Mesothelial cell of epicardium (in vitro differentiated cells): Measurements from ENCODE around the gene DSE. TPM values are rescaled to one million over a fixed set of nuclear protein-coding genes. Genes with fewer than 3 reads are reported as not detected.
"Not testable (repeated sequence)": the region's sequence is repeated elsewhere in the genome, so short reads cannot be mapped to it uniquely, and the experiment has no call there.

Experiments used
- DNase-seq, 2 experiments: peaks; one replicate each; pipeline ENCODE4 v3.0.0; 2021; ENCODE audit warnings: low spot score in 2 of 2; ENCODE audit not compliant: unreplicated experiment in 2 of 2
- H3K27ac Mint-ChIP-seq: 2 replicates; pipeline ENCODE4 v1.8.0; 2021; ENCODE audit warnings: mixed read lengths
- H3K27me3 Mint-ChIP-seq: 2 replicates; pipeline ENCODE4 v1.8.0; 2021; ENCODE audit warnings: low read depth, mixed read lengths
- H3K36me3 Mint-ChIP-seq: 2 replicates; pipeline ENCODE4 v1.8.0; 2021; ENCODE audit warnings: mixed read lengths
- H3K4me1 Mint-ChIP-seq: 2 replicates; pipeline ENCODE4 v1.8.0; 2021; ENCODE audit warnings: mixed read lengths
- H3K4me3 Mint-ChIP-seq: 2 replicates; pipeline ENCODE4 v1.8.0; 2021; ENCODE audit warnings: mild to moderate bottlenecking, moderate library complexity, mixed read lengths
- H3K9me3 Mint-ChIP-seq: 2 replicates; pipeline ENCODE4 v1.8.0; 2021; ENCODE audit warnings: mixed read lengths
- CTCF ChIP-seq: fragments of 200-600 bp; sonication (generic); IDR thresholded peaks from one replicate; pipeline ENCODE4 v1.5.0; 2021; ENCODE audit warnings: antibody characterized with exemption; ENCODE audit not compliant: unreplicated experiment
- total RNA-seq: library from RNA; stranded (reverse); gene quantifications from 3 replicates; pipeline ENCODE4 v1.2.1, GENCODE V29; 2021

DSE gene
- total RNA-seq, 1 donor from 2014 or later, result 70.7 TPM

GRCh38 chr6:116335612-116336215, 35.0 kb upstream of the DSE start:
- Mint-ChIP-seq H3K9me3 (peaks cover 28% of the 10 kb centered on the region), H3K27ac (no peak overlapping the region), H3K4me3 (no peak overlapping the region), H3K27me3 (no peaks in the 10 kb centered on the region), H3K4me1 (no peaks in the 10 kb centered on the region), H3K36me3 (peaks cover 6% of the 10 kb centered on the region)
- no peak for TF ChIP-seq CTCF
- DNase-seq, result no peak

GRCh38 chr6:116338943-116339342, 31.8 kb upstream of the DSE start:
- no peak for TF ChIP-seq CTCF

DNA sequence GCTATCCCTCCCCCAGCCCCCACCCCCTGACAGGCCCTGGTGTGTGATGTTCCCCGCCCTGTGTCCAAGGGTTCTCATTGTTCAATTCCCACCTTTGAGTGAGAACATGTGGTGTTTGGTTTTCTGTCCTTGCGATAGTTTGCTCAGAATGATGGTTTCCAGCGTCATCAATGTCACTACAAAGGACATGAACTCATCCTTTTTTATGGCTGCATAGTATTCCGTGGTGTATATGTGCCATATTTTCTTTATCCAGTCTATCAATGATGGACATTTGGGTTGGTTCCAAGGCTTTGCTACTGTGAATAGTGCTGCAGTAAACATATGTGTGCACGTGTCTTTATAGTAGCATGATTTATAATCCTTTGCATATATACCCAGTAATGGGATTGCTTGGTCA, 30.1 kb upstream of the DSE start:
- H3K4me1 Mint-ChIP-seq, H3K4me3 Mint-ChIP-seq, H3K27me3 Mint-ChIP-seq, DNase-seq, H3K27ac Mint-ChIP-seq: not testable (repeated sequence)
- H3K36me3 Mint-ChIP-seq, result peaks cover 20% of the 10 kb centered on the region
- peaks cover 45% of the 10 kb centered on the region for H3K9me3 Mint-ChIP-seq

More at GRCh38 chr6:116338943-116339342, 31.8 kb upstream of the DSE start:
- peaks cover 20% of the 10 kb centered on the region for H3K36me3 Mint-ChIP-seq
- DNase-seq, result no peak
- H3K27me3 Mint-ChIP-seq, result no peaks in the 10 kb centered on the region
- H3K27ac Mint-ChIP-seq, result no peak overlapping the region
- no peak overlapping the region for H3K4me3 Mint-ChIP-seq
- peaks cover 41% of the 10 kb centered on the region for H3K9me3 Mint-ChIP-seq
- H3K4me1 Mint-ChIP-seq, result no peaks in the 10 kb centered on the region

- no peak overlapping the region for H3K4me3 Mint-ChIP-seq
- H3K9me3 Mint-ChIP-seq, result peaks cover 23% of the 10 kb centered on the region
- H3K36me3 Mint-ChIP-seq, result no peaks in the 10 kb centered on the region
- H3K27me3 Mint-ChIP-seq, result no peaks in the 10 kb centered on the region
- H3K4me1 Mint-ChIP-seq, result peaks cover 19% of the 10 kb centered on the region
- DNase-seq, result no peak
- no peak overlapping the region for H3K27ac Mint-ChIP-seq
- TF ChIP-seq CTCF, result no peak
Observed at GRCh38 chr6:116349216-116349615, 21.5 kb upstream of the DSE start.

DNA sequence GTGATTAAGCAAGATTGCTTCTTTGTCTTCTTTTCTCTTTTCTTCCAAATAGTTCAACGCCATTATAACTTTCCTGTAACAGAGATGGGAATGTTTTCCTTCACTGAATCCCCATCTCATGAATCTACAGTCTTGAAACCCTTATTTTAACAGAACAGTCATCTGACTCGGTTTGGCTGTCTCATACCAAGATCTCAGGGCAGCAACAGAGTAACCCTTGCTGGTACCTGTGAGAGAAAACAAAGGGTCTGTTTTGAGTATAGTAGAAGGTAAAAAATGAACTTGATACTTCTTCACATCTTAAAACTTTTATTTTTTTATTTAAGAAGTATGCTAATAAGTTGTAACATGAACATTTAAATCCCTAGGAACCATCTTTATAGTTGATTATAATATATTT, 19.6 kb upstream of the DSE start:
- Mint-ChIP-seq H3K27me3 (no peaks in the 10 kb centered on the region), H3K4me3 (no peak overlapping the region), H3K4me1 (peaks cover 19% of the 10 kb centered on the region), H3K27ac (no peak overlapping the region), H3K36me3 (no peaks in the 10 kb centered on the region), H3K9me3 (peaks cover 9% of the 10 kb centered on the region)
- TF ChIP-seq CTCF, result no peak
- DNase-seq, result no peak

DNA sequence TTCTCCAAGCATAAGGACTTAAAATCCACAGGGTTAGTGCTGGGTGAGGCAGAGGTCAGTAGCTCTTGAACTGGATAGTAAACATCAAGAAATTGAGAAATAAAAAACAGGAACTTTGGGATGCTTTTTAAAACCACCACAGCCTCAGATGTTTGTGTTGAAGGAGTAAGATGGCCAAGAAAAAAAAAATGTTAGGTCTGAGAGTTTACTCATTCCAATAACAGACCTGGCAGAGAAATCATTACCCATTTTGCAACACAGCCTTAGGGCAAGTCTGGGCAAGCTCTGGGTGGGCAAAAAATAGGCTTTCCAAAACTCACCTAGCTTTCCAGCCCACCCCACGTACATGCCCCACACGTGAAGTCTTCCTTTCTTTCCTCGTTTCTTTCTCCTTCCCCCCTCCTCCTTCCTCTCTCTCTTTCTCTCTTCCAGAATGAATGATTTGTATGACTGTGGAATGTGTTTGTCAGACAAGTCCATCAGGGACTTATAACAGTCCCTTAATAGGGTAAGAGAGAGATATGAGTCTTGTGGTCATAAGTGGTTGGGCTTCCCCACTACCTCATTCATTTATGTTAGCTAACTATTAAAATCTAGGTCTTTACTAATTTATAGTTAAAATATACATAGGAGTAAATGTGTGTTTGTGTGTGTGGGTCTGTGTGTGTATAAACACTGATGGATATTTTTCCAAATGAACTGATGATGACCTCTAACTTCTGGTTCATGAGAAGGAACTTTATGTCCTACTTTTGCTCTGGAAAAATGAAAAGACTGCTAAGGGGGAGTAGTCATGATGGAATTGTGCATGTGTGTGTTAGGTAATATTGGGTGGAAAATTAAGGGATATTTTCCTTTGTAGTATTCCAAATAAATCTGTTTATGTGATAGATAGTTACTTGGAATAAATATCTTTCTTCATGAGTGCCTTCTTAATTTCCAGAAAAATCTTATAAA, 18.0 kb upstream of the DSE start:
- no peak overlapping the region for H3K4me3 Mint-ChIP-seq
- TF ChIP-seq CTCF, result no peak
- H3K4me1 Mint-ChIP-seq, result peaks cover 23% of the 10 kb centered on the region
- no peak for DNase-seq
- no peaks in the 10 kb centered on the region for H3K9me3 Mint-ChIP-seq
- no peaks in the 10 kb centered on the region for H3K36me3 Mint-ChIP-seq
- H3K27me3 Mint-ChIP-seq, result no peaks in the 10 kb centered on the region
- H3K27ac Mint-ChIP-seq, result peak overlapping the region; percentile 77
